ENCODE results near the gene TUBGCP3.

TUBGCP3 gene

DNA sequence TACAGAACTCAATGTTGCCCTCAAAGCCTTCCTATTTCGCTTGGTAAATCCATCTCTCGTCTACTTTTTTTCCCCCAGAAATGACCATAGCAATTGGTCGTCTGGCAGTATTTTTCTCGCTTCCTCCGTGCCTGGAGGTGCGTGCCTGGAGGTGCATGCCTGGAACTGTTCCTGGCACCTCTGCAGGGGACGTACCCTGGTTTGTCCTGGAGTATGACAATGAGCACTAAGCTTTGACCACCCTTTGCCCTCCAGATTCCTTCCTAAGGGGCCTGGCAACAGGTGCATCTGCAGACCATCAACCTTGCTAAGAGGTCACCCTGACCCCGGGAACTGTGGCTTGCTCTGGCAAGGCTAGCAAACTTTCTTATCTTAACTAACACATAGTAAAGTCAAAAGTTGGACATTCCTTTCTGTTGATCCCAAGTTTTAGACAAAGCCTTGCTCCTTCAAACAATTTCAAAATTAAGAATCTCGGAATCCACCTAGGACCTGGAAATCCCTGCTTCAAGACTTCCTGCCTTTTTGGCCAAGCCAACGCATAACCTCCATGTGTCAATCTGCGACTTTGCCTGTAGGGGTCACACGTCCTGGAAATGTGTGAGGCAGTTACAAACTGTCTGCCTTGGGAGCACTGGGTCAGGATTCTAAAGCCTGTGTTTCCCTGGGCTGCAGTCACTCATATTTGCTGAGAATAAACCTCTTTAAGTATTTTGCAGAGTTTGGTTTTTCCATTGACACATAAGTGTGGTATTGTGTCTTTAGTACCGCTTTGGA, 28.8 kb upstream of the TUBGCP3 start:
- DNase-seq: no peak

- no peak for DNase-seq
These were observed 27.4 kb upstream of the TUBGCP3 start for GRCh38 chr13:112615391-112615790.

DNA sequence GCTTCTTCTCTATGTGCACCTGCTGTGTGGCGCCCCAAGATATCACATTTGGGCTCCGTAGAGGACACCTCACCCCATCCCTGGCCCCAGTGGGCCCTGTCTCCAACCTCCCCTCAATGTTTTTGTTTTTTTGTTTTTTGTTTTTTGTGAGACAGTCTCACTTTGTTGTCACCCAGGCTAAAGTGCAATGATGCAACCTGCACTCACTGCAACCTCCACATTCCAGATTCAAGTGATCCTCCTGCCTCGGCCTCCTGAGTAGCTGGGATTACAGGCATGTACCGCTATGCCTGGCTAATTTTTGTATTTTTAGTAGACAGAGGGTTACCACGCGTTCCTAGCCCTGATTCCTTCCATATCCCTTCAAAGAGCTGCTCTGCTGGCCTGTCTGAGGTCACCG, 26.9 kb upstream of the TUBGCP3 start:
- DNase-seq: no peak

- DNase-seq: no peak
These were observed 20.3 kb upstream of the TUBGCP3 start for GRCh38 chr13:112608212-112608611.

DNA sequence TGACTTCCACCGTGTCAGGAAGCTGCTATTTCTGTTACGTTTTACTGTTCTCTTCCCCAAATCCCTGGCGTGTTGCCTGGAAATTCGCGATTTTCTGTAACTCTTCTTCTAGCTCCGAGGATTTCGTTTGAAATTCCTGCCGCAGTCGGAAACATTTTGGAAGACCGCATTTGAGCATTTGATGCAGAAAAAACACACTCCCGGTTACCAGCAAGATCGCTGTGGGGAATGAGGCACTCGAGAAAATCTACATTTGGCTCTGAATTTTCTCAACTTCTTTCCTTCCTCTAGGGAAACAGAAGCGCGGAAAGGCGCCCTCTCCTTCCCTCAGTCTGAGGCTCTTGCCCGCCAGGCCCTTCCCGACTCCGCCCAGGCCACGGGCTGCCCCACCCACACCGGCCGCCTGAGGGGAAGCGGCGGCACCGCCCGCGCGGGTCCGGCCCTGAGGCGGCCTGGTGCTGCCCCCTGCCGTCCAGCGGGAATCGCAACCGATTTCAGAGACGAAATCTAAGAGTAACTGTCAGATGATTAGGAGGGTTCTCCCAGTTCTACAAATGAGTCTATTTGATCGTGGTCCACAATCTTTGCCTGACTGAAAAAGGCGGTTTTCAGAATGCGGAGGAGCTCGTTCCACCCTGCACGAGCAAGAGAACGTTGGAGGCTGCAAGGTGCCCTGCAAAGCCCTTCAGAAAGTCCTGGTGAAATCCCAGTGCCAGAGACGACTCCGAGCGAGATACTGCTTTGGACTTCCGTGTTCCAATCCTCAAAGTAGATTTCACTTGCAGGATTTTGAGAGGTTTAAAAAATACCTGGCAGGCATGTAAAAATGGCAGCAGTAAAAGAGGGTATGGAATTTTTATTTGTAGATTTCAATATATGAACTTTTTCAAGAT, 18.4 kb upstream of the TUBGCP3 start:
- DNase-seq: peak; percentile 66

GRCh38 chr13:112605531-112605990, 17.6 kb upstream of the TUBGCP3 start:
- DNase-seq: no peak

- DNase-seq: no peak
These were observed 15.8 kb upstream of the TUBGCP3 start for GRCh38 chr13:112603641-112604225.

GRCh38 chr13:112602189-112602588, 14.2 kb upstream of the TUBGCP3 start:
- no peak for DNase-seq

GRCh38 chr13:112601371-112601770, 13.4 kb upstream of the TUBGCP3 start:
- DNase-seq: no peak

DNA sequence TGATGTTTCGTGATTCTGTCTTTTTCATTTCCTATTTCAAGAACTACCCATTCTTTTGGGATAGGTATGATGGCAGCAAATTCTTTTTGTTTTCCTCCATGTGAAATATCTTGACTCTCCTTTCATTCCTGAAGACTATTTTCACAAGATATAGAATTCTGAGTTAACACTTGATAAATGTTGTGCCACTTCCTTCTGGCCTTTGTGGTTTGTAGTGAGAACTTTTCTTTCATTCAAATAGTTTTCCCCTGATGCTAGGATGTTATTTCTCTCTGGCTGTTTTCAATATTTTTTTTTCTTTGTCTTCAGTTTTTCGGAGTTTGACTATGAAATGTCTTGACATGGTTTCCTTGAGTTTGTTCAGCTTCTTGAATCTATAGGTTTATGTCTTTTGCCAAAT, 8.3 kb upstream of the TUBGCP3 start:
- DNase-seq: no peak

GRCh38 chr13:112592647-112593046, 4.7 kb upstream of the TUBGCP3 start:
- no peak for DNase-seq

GRCh38 chr13:112592181-112592580, 4.2 kb upstream of the TUBGCP3 start:
- DNase-seq: no peak

- DNase-seq: no peak
These were observed 741 bp upstream of the TUBGCP3 start for GRCh38 chr13:112588490-112589297.

DNA sequence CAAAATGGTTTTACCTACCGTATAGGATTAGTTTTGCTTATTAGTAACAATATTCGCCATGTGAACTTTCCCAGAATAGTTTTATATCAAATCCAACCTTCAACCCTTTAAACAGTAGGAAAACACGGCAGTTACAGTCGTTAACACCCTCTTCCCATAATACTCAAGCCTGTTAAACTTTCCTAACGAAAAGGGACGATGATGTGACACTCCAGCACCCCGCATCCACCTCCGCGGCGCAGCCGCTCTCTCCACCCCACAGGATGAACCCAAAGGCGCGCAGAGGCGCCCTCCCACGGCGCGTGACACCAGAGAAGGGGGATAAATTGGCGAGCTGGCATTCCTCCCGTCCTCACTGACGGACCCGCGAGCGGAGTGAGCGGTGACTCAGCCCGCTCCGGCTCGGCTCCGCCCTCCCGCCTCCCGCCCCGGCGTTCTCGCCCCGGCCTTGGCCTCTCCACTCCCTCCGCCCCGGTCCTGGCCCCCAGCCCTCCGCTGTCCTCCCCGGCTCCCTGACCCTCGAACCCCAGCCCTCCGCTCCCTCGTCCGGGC, 665 bp downstream of the TUBGCP3 start:
- peak; percentile 66 for DNase-seq

- DNase-seq: no peak
These were observed 1.5 kb downstream of the TUBGCP3 start for GRCh38 chr13:112586334-112586960.

DNA sequence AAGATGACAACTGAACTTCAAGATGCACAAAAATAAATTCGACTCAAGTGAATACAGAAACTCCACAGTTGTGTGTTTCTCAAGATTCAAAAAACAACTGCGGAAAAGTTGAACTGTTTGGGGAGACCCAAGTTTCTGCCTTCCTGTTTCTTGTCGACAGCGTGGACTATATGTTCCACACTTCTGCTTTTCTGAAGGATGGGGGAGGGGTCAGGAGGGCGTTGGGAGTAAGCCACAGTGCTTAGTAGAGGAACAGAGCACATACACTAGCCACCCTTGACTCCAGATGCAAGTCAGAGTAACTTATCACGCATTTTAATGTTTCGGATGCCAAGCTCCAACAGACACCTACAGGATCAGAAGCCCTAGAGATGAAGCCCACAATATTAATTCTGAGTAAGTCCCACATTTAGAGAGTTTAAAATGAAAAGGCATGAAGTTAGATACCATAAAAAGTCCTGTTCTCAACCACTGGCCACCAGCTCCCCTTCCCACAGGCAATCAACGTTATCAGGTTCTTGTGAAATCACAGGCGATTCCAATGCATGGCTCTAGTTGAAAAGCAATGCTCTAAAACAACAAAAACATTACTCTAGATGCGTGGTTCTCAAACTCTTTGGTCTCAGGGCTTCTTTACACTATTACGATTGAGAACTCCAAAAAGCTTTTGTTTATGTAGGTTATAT, 4.2 kb downstream of the TUBGCP3 start:
- peak; percentile 84 for DNase-seq

- no peak for DNase-seq
These were observed 5.7 kb downstream of the TUBGCP3 start for GRCh38 chr13:112582263-112582662.

- no peak for DNase-seq
These were observed 7.0 kb downstream of the TUBGCP3 start for GRCh38 chr13:112580912-112581311.

GRCh38 chr13:112580211-112580610, 7.7 kb downstream of the TUBGCP3 start:
- DNase-seq: no peak

GRCh38 chr13:112579310-112579843, 8.6 kb downstream of the TUBGCP3 start:
- no peak for DNase-seq

GRCh38 chr13:112576768-112577167, 11.2 kb downstream of the TUBGCP3 start:
- DNase-seq: no peak
